ENCODE data around the gene APC.
A peak's percentile ranks its signal among the peaks of the same experiment; 100 is the strongest.

APC gene

DNA sequence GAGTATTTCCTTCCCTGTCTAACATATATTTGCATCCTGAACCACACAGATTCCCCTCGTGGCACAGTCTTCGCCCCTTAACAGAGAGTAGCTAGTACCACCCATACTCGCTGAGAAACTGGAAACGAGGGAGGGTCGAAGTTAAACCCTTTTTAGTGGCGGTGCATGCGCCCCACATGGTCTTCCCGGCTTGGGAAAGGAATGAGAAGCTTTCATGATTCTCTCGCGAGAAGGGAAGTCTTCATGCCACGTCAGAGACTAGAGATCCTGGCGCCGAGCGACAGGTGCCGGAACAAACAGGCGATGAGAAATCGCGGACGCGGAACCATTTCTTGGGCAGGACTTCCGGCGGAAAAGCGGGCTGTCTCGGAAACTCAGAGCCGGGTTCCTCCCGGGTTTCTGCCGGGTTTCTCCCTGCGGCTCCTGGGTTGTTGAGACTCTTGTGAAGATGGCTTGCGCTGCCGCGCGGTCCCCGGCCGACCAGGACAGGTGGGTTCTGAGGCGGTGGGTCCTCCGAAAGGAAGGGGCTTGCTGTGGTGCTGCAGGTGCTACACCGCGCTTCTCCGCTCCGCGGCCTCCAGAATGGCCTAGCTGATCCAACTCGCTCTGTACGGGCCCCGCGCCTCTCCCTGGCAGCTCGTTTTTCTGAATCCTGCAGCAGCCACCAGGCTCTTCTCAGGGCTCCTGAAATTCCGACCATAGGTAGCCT, 123.4 kb downstream of the APC start, which contains the start of gene SRP19:
Gene SRP19 (plus strand): TSS at position 359 of the 709 bp plus-strand sequence. CDS start 90 bp downstream, at position 449.
- peak within 1 kb of the TSS; percentile 90 to 98 (median 95) for H3K4me2 ChIP-seq
- H3K36me3 ChIP-seq: peaks cover 33 to 40% (median 39%) of the 10 kb centered on the region in 11 experiments
- H3K9me3 ChIP-seq (replicated peaks in 1 of 11): peaks cover 0 to 7% (median 3%) of the 10 kb centered on the region in 11 experiments; a peak in 4 of 22 replicates
- peak within 1 kb of the TSS; percentile 83 to 95 (median 87) for H3K27ac ChIP-seq
- H3K27me3 ChIP-seq: no peaks in the 10 kb centered on the region
- peaks cover 24 to 30% (median 26%) of the 10 kb centered on the region in 10 experiments for H3K4me1 ChIP-seq
- H3K9ac ChIP-seq: peak within 1 kb of the TSS; percentile 83 to 95 (median 91)
- H3K4me3 ChIP-seq: peak within 1 kb of the TSS; percentile 80 to 100 (median 88)
- H4K20me1 ChIP-seq: peaks cover 9 to 34% (median 23%) of the 10 kb centered on the region in 11 experiments; a peak in 16 of 22 replicates
- TF ChIP-seq Cebpa-rat (IDR thresholded peaks at IDR 0.05): no peak

DNA sequence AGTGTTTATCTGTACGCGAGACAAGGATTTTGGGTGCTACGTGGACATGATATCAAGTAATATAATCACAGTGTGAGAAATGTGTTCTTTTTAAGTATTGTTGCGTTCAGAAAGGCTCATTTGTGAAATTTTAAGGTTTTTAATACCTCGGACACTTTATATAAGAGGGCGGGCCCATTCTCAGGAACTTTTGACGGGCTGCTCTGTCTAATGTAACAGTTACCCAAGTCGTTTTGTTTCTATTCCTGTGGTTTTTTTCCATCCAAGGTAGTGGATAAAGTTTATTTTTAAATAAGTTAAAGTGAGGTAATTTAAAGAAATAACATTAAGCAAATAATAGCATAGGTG, 123.9 kb downstream of the APC start:
- Histone ChIP-seq H4K20me1 (peaks cover 11 to 39% (median 24%) of the 10 kb centered on the region in 11 experiments; a peak in 16 of 22 replicates), H3K36me3 (peaks cover 38 to 46% (median 44%) of the 10 kb centered on the region in 11 experiments), H3K9me3 (replicated peaks in 1 of 11) (peaks cover 0 to 7% (median 3%) of the 10 kb centered on the region in 11 experiments; a peak in 4 of 22 replicates), H3K27ac (peak overlapping the region; percentile 83 to 95 (median 87)), H3K4me1 (peaks cover 24 to 35% (median 27%) of the 10 kb centered on the region in 10 experiments), H3K4me2 (peak overlapping the region; percentile 90 to 98 (median 95)), H3K9ac (peak overlapping the region; percentile 83 to 95 (median 91)), H3K4me3 (peak overlapping the region; percentile 80 to 100 (median 88)), H3K27me3 (no peaks in the 10 kb centered on the region)
- no peak for TF ChIP-seq Cebpa-rat (IDR thresholded peaks at IDR 0.05)

GRCh38 chr5:112862085-112862484, 124.4 kb downstream of the APC start:
- H3K36me3 ChIP-seq: peaks cover 43 to 50% (median 49%) of the 10 kb centered on the region in 11 experiments
- peaks cover 0 to 7% (median 3%) of the 10 kb centered on the region in 11 experiments; a peak in 4 of 22 replicates for H3K9me3 ChIP-seq (replicated peaks in 1 of 11)
- H3K4me1 ChIP-seq: peaks cover 24 to 40% (median 27%) of the 10 kb centered on the region in 10 experiments
- peaks cover 13 to 44% (median 24%) of the 10 kb centered on the region in 11 experiments; a peak in 16 of 22 replicates for H4K20me1 ChIP-seq
- peak overlapping the region; percentile 90 to 98 (median 95) for H3K4me2 ChIP-seq
- no peak for TF ChIP-seq Cebpa-rat (IDR thresholded peaks at IDR 0.05)
- H3K27me3 ChIP-seq: no peaks in the 10 kb centered on the region
- H3K9ac ChIP-seq: peak overlapping the region; percentile 83 to 95 (median 91)
- H3K4me3 ChIP-seq: peak overlapping the region; percentile 80 to 100 (median 88)
- peak overlapping the region; percentile 83 to 95 (median 87); a peak in 17 of 22 replicates for H3K27ac ChIP-seq

DNA sequence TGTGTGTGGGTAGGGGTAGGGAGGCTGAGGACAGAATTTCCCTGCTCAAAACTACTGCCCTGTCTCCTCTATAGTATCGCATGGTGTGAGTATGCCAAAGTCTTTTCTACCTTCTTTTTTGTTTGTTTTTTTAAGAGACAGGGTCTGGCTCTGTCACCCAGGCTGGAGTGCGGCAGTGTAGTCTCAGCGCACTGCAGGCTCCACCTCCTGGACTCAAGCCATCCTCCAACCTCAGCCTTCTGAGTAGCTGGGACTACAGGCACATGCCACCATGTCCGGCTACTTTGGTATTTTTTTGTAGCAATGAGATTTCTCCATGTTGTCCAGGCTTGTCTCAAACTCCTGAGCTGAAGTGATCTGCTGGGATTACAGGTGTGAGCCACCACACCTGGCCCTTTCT, 125.9 kb downstream of the APC start:
- Histone ChIP-seq H3K9ac (peak overlapping the region in 5 of 11 experiments; percentile 12 to 92 (median 21); a peak in 3 of 22 replicates), H3K4me2 (peak overlapping the region; percentile 8 to 98 (median 94); a peak in 18 of 22 replicates), H3K27ac (no peak overlapping the region), H4K20me1 (peaks cover 13 to 47% (median 24%) of the 10 kb centered on the region in 11 experiments; a peak in 16 of 22 replicates), H3K4me3 (no peak overlapping the region), H3K9me3 (replicated peaks in 1 of 11) (peaks cover 0 to 7% (median 3%) of the 10 kb centered on the region in 11 experiments; a peak in 4 of 22 replicates), H3K36me3 (peaks cover 58 to 65% (median 64%) of the 10 kb centered on the region in 11 experiments), H3K4me1 (peaks cover 24 to 45% (median 27%) of the 10 kb centered on the region in 10 experiments), H3K27me3 (no peaks in the 10 kb centered on the region)
- TF ChIP-seq Cebpa-rat (IDR thresholded peaks at IDR 0.05): no peak

DNA sequence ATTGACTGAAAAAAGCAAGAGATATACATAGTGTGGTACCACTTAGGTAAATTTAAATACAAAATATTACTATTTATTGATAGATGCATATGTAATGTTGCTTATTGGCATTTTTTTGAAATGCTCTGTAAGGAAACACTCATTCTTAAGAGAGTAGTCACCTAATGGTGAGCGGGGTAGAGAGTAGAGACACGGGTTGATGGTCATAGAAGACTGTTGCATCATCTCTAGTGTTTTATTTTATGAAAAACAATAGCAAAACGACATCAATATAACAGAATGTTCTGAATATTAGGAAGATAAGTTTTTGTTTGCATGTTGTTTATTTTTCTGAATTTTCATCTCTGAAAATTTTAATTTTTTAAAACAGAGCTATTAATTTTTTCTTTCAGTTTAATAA, 127.4 kb downstream of the APC start:
- no peak for TF ChIP-seq Cebpa-rat (IDR thresholded peaks at IDR 0.05)
- peaks cover 73 to 81% (median 79%) of the 10 kb centered on the region in 11 experiments for H3K36me3 ChIP-seq

GRCh38 chr5:112866739-112867138, 129.1 kb downstream of the APC start:
- TF ChIP-seq Cebpa-rat (IDR thresholded peaks at IDR 0.05): no peak
- H4K20me1 ChIP-seq: peaks cover 15 to 68% (median 42%) of the 10 kb centered on the region in 11 experiments; a peak in 18 of 22 replicates
- peaks cover 18 to 40% (median 21%) of the 10 kb centered on the region in 10 experiments for H3K4me1 ChIP-seq
- no peaks in the 10 kb centered on the region for H3K27me3 ChIP-seq
- H3K9me3 ChIP-seq (replicated peaks in 1 of 11): no peaks in the 10 kb centered on the region
- H3K4me2 ChIP-seq: no peak overlapping the region
- no peak overlapping the region for H3K4me3 ChIP-seq
- peaks cover 84 to 97% (median 95%) of the 10 kb centered on the region in 11 experiments for H3K36me3 ChIP-seq
- H3K9ac ChIP-seq: no peak overlapping the region
- no peak overlapping the region for H3K27ac ChIP-seq

More for the DNA sequence above, 127.4 kb downstream of the APC start:
- no peak overlapping the region for H3K4me3 ChIP-seq
- H3K27me3 ChIP-seq: no peaks in the 10 kb centered on the region
- H3K9me3 ChIP-seq (replicated peaks in 1 of 11): peaks cover 0 to 7% (median 1%) of the 10 kb centered on the region in 11 experiments; a peak in 4 of 22 replicates
- peaks cover 24 to 45% (median 27%) of the 10 kb centered on the region in 10 experiments for H3K4me1 ChIP-seq
- no peak overlapping the region for H3K9ac ChIP-seq
- no peak overlapping the region for H3K27ac ChIP-seq
- H3K4me2 ChIP-seq: no peak overlapping the region
- H4K20me1 ChIP-seq: peaks cover 15 to 60% (median 34%) of the 10 kb centered on the region in 11 experiments; a peak in 18 of 22 replicates

GRCh38 chr5:112867411-112867810, 129.7 kb downstream of the APC start:
- Histone ChIP-seq H3K4me1 (peaks cover 13 to 34% (median 15%) of the 10 kb centered on the region in 10 experiments), H3K27me3 (no peaks in the 10 kb centered on the region), H3K9me3 (replicated peaks in 1 of 11) (no peaks in the 10 kb centered on the region), H3K27ac (no peak overlapping the region), H3K9ac (no peak overlapping the region), H3K4me2 (no peak overlapping the region), H3K36me3 (peaks cover 84 to 100% (median 96%) of the 10 kb centered on the region in 11 experiments), H4K20me1 (peaks cover 13 to 63% (median 41%) of the 10 kb centered on the region in 11 experiments; a peak in 18 of 22 replicates), H3K4me3 (no peak overlapping the region)
- no peak for TF ChIP-seq Cebpa-rat (IDR thresholded peaks at IDR 0.05)

DNA sequence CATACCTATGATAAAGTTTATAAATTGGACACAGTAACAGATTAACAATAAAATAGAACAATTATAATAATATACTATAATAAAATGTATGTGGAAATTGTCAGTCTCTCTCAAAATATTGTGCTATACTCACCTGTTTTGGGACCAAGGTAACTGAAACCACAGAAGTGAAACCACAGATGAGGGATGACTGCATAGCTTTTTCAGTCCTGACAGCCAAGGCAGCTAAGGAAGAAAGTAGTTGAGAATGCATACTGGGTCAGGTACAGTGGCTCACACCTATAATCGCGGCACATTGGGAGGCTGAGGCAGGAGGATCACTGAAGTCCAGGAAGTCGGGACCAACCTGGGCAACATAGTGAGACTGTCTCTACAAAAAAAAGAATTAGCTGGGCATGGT, 132.3 kb downstream of the APC start:
- peaks cover 0 to 15% (median 0%) of the 10 kb centered on the region in 10 experiments; a peak in 3 of 20 replicates for H3K4me1 ChIP-seq
- H3K36me3 ChIP-seq: peaks cover 75 to 94% (median 88%) of the 10 kb centered on the region in 11 experiments
- no peak overlapping the region for H3K27ac ChIP-seq
- H3K27me3 ChIP-seq: no peaks in the 10 kb centered on the region
- no peak for TF ChIP-seq Cebpa-rat (IDR thresholded peaks at IDR 0.05)
- no peak overlapping the region for H3K4me2 ChIP-seq
- peaks cover 0 to 46% (median 29%) of the 10 kb centered on the region in 11 experiments; a peak in 15 of 22 replicates for H4K20me1 ChIP-seq
- no peak overlapping the region for H3K4me3 ChIP-seq
- H3K9me3 ChIP-seq (replicated peaks in 1 of 11): no peaks in the 10 kb centered on the region
- H3K9ac ChIP-seq: no peak overlapping the region

DNA sequence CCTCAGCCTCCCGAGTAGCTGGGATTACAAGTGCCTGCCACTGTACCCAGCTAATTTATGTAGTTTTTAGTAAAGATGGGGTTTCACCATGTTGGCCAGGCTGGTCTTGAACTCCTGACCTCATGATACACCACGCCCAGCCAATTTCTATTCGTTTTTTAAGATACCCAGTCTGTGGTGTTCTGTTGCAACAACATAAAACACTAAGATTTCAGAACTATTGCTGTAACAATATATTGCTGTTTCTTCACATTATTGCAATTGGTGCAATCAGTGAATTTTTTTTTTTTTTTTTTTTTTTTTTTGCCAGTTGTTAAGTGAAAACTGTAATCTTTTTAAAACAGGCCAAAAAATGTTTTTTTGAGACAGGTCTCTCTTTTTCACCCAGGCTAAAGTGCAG, 133.3 kb downstream of the APC start:
- Histone ChIP-seq H3K4me3 (no peak overlapping the region), H3K27me3 (no peaks in the 10 kb centered on the region), H3K36me3 (peaks cover 75 to 94% (median 87%) of the 10 kb centered on the region in 11 experiments), H3K27ac (no peak overlapping the region), H3K9me3 (replicated peaks in 1 of 11) (no peaks in the 10 kb centered on the region), H3K9ac (no peak overlapping the region), H4K20me1 (peaks cover 0 to 50% (median 29%) of the 10 kb centered on the region in 11 experiments; a peak in 15 of 22 replicates), H3K4me1 (peaks cover 0 to 15% (median 0%) of the 10 kb centered on the region in 10 experiments; a peak in 3 of 20 replicates), H3K4me2 (no peak overlapping the region)
- TF ChIP-seq Cebpa-rat (IDR thresholded peaks at IDR 0.05): no peak
